Measurements from ENCODE around the gene HNRNPU.

- TF ChIP-seq EZH2 (IDR thresholded peaks at IDR 0.05; ENCODE audit: insufficient read depth, poor library complexity, severe bottlenecking) (no peak), EZH2phosphoT487 (IDR thresholded peaks at IDR 0.05; ENCODE audit: insufficient read depth, low read depth) (no peak)
Observed at GRCh38 chr1:244866355-244866754, 2.0 kb upstream of the HNRNPU start.

All from GM23248 (cell line).